HG03432 (cell line): ENCODE measurements around the gene NECAB2.

Source experiments
- ATAC-seq: cut with Tn5 transposase; IDR thresholded peaks from one replicate; pipeline ENCODE4 v1.9.1; 2021; ENCODE audit warnings: mild to moderate bottlenecking, moderate library complexity; ENCODE audit not compliant: unreplicated experiment

The NECAB2 gene

DNA sequence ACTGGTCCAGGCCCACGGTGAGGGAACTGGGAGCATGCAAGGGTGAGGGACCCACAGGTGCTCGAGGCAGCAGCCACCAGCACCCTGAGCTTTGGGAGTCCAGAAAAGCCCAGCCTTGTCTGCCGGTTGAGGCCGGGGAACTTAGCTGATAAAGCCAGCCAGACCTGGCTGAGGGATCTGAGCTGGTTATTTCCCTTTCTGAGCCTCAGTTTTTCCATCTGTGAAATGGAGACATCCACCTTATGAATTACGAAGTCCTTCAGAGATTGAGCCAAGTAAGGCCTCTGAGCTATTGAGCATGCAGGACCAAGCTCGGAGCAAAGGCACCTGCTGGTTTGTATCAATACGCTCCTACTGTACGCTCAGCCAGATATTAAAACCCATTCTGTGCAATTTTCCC is 13.8 kb downstream of the NECAB2 start:
- ATAC-seq, result no peak

DNA sequence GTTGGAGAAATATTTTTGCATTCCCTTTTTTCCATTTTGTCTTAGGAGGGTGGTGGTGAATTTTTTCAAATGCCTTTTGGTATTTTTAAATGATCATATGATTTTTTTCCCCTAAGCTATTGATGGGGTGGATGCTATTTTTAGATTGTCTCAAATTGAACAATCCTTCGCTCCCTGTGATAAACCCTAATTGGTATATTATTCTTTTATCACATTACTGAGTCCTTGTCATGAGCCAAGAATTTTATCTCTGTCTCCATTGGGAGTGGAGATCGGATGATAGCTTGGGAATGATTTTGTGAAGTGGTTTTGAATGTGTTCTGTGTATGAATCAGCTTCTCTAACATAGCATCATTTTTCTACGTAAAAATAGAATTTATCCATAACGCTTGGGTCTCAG is 15.4 kb downstream of the NECAB2 start:
- no peak for ATAC-seq

DNA sequence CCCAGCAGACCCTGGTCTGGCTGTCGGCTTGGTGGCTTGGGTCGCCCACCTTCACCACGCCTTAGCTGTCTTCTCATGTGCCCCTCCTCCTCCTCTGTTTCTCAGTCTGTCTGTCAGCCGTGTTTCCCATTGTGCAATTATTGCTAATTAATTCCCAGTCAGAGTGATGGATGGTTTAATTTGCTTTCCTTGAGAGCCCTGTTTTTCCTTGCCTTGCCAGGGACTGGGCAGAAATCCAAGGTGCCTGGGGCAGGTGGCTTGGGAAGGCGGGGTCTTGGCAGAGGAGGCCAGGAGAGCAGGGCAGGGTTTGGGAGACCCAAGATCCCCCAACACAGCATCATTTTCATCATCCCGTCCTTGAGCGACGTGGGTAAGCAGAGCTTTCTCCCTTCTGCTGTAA is 21.3 kb downstream of the NECAB2 start:
- no peak for ATAC-seq

DNA sequence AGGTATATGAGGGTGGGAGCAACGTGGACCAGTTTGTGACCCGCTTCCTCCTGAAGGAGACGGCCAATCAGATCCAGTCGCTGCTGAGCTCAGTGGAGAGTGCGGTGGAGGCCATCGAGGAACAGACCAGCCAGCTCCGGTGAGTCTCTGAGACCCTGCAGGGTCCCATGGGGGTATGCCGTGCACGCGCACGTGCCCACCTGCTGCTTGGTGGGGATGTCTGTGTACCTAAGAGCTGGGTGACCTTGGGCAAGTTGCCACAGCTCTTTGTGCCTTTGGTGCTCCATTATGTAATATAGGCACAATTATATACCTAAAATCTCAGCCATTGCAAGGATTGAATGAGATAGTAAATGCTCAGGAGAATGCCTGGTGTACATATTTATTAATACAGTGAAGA is 22.4 kb downstream of the NECAB2 start:
- ATAC-seq, result no peak

DNA sequence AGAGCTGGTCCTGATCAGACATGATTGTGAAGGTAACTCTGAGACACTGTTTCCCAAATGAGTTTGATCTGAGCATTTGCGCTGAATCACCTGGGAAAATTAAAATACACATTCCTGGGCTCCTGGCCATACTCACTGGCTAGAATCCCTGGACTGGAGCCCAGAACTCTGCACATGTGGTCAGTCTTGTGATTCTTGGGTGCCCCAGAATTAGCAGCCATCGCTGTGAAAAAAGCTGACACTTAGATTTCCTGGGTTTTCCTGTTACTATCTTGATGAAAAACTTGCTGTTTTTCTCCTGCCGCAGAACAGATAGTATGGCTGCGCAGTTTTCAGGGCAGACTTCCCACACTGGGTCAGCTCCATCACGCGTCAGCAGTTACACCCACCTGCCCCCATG is 24.6 kb downstream of the NECAB2 start:
- no peak for ATAC-seq

DNA sequence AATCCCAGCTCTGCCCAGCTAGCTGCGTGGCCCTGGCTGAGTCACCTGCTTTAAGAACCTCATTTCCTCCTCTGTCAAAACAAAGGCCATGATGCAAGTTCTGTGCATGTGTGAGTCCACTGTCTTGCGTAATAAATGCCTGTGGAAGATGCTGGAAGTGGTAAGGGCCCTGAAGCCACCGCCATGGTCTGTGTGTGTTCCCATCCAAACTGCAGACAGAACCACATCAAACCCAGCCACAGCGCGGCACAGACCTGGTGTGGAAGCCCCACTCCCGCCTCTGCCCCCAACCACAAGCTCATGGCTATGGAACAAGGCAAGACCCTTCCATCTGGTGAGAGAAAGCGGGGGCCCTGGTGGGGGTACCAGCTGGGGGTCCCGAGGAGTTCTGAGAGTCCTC is 26.0 kb downstream of the NECAB2 start:
- ATAC-seq, result no peak

DNA sequence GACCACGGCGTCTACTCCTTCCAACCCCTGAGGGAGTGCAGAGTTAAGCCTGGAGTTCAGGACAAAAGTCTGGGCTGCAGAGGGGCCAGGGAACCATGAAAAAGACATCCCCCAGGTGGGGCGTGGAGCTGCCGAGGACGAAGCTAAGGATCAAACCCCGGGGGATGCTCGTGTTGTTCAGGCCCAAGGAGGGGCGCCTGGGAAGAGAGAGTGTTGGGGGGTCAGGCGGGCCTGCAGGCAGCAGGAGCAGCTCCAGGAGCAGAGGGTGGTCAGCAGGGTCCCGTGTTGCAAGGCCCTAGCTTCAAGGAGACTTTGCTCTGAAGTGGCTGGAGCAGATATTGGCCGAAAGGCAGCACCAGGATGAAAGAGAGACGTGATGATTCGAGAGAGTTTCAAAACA is 26.7 kb downstream of the NECAB2 start:
- no peak for ATAC-seq

DNA sequence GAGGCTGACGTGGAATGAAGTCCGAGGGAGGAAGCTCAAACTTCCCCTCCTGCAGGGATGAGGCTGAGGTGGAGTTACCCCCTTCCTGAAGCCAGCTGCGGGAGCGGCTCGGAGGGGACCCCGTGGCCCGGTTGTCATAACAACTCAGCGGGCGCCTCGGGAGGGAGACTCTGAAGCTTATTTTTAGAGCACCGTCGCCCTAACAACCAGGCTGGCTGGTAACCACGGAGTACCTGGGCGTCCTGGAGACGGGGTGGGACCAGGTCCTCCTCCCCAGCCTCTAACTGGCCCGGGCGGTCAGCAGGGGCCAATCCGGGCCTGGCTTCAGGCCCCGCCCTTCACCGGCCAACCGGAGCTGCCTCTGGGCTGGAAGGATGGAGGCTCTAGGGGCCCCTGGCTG is 27.7 kb downstream of the NECAB2 start:
- ATAC-seq, result no peak

DNA sequence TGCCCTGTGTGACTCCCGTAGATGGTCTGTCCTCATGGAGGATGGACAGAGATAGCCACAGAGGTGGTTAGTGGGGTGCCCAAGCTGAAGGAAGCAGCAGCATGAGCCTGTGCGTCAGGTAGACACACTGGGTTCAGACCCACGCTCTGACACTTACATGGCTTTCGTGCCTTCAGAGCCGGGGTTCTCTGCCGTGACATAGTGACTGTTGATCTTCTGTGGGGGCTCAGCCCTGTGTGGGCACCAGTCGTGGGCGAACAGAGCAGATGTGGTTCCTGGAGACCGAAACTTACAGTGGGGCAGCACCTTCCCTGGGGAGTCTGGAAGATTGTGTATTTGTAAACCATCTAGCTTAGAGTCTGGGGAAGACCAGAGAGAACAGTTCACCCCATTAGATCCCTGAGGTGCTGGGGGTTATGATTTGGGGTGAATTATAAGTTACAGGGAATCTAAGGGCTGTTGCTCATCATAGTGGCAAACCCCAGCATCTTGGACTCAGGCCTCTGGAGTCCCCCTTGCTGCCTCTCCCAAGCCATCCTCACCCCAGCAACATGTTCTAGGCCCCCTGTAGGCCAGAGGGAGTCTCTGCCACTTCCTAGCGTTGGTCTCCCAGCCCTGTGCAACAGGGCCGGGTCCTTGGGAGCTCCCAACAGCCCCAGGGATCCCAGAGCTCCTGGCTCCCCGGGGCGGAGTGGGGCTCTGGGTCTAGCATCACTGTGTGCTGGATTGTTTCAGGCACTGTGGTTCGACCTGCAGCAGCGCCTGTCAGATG is 28.6 kb downstream of the NECAB2 start:
- no peak for ATAC-seq

DNA sequence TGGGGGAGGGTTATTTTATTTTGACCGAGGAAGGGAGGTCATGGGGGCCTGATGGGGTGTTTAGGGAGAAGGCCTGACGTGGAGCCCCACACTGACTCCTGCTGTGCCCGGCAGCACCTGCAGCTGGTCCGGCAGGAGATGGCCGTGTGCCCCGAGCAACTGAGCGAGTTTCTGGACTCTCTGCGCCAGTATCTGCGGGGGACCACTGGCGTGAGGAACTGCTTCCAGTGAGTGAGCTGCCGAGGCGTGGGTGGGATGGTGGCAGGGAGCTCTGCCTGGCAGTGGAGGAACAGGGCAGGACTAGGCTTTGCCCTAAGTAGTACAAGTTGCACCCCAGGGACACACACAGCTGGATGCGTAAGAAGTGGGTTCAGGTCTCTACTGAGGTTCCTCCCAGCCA is 30.0 kb downstream of the NECAB2 start:
- no peak for ATAC-seq

DNA sequence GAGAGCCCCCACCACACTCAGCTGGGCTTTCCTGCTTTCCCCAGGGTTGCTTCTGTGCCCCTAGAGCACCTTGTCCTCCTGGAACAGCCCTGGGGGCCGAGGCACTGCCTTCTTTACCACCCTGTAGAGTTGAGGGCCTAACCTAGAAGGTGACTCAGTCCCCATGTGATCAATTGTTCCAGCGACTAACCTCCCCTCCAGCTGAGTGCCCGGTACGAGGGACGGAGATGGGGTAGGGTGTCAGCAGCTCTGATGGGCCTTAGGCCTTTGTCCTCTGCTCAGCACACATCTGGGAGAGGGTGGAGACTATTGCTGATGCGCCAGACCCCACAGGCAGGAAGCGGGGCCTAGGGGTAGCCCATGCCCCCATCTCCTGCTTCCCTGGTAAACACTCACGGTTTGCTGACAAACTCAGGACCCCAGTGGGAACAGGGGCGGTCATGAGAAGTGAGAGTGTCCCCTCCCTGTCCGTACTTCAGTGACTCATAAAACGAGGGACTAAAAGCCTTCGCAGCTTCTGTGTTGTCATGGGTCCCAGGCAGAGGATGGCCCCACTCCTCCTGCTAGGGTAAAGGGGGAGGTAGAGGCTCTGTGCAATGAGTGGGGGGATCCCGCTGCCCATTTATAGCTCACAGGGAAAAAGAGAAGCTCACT is 33.1 kb downstream of the NECAB2 start:
- no peak for ATAC-seq

DNA sequence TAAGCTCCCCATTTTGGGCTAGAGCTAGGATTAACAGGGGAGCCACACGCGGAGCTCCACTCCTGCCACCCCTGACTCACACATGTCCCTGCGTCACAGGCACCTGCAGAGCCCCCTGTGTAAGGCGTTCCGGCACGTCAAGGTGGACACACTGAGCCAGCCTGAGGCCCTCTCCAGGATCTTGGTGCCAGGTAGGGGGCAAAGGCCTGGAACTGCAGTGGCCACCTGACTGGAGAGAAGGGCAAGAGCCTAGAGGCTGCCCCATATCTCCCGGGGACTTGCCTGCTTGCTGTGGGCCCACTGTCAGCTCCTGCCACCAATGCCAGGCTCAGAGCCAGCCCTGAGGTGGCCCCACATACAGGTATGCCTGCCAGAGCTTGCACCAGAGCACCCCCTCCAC is 33.7 kb downstream of the NECAB2 start:
- no peak for ATAC-seq

DNA sequence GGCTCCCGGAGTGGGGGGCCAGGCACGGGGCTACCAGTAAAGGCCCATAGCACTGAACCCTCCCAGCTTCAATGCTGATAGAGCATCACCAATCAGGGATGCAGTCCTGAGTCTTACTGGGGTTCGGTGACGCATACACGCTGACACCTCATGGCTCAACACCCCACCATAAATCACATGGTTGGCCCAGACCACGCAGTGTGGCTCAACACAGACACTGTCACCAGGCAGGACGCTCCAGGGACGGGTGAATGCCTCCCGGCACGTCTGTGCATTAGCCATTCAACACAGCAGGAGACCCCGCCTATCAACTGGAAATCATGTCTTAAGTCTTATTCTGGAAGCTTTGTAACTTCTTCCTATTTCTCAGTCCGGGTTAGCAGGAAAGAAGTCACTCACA is 35.0 kb downstream of the NECAB2 start:
- ATAC-seq, result no peak

DNA sequence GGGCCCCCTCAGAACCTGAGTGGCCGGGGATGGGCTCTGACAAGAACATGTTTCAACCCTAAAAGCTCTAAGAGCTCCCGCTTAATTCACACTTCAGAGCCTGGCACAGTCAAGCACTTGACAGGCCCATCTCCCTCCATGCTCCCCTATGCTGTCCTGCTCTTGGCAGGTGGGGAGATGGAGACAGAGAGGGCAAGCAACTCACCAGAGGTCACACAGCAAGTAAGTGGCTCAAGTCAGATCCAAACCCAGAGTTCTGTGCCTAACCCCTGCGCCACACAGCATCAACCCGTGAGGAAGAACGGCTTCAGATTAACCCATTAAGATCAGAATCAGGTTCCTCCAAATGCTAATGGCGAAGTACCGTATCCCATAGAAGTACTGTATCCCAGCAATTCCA is 36.4 kb downstream of the NECAB2 start:
- no peak for ATAC-seq

DNA sequence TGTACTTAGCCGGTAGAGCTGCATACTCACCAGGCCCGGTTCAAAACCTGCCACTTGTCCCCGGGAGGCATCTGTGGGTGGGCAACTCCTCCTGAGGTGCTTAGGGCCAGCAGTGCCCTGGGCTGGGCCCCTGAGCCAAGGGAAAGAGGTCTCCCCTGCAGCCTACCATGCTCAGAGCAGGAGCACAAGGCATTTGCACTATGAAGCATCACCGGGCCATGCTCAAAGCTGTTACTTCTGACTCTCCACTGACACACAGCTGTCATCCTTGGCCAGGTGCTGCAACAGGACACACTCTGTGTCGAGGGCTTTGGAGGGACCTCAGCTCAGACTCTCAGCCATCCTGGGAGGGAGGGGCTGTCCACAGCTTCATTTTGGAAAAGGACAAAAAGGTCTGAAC is 37.3 kb downstream of the NECAB2 start:
- no peak for ATAC-seq

DNA sequence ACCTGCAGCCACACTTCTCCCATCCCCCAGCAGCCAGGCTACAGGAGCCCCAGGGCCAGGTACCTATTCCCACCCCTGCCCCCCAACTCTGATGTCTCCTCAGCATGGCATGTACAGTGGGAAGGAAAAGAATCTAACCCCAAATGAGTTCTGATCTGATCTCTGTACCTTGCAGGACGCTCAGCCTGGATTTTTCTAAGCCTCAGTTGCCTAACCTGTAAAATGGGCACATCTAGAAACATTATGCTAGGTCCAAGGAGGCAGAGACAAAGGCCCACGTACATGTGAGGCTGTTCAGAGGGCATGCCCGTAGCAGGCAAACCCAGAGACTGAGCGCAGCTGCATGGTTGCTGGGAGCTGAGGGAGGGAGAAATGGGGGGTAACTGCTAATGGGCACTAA is 39.5 kb downstream of the NECAB2 start:
- no peak for ATAC-seq

DNA sequence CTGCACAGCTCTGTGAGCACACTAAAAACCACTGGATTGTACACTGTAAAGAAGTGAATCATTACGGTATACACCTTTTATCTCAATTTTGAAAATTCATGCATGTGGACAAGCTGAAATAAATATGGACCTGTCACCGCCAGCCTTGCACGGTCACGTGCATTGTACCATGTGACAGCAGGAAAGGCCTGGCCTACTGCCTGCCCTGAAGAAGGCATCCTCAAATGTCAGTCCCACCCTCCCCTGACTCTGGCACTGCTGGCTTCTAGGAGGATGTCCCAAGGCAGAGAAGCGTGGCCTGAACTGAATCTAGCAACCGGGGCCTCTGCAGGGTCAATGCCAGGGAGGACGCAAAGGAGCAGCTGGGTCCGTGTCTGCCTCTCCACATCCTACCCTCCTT is 39.9 kb downstream of the NECAB2 start:
- ATAC-seq, result no peak

DNA sequence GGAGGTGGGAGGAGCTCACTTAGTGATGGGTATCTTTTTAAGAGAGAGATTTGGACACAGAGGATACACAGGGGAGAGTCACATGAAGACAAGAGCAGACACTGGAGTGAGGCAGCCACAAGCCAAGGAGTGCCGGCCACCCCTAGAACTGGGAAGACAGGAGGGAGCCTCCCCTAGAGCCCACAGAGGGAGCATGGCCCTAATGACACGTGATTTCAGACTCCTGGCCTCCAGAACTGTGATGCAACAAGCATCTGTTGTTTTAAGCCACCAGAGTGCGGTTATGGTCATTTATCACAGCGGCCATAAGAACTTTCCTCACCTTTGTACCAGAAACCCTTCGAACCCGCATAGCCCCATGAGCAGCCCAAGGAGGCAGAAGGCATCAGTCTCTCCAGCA is 41.2 kb downstream of the NECAB2 start:
- no peak for ATAC-seq

DNA sequence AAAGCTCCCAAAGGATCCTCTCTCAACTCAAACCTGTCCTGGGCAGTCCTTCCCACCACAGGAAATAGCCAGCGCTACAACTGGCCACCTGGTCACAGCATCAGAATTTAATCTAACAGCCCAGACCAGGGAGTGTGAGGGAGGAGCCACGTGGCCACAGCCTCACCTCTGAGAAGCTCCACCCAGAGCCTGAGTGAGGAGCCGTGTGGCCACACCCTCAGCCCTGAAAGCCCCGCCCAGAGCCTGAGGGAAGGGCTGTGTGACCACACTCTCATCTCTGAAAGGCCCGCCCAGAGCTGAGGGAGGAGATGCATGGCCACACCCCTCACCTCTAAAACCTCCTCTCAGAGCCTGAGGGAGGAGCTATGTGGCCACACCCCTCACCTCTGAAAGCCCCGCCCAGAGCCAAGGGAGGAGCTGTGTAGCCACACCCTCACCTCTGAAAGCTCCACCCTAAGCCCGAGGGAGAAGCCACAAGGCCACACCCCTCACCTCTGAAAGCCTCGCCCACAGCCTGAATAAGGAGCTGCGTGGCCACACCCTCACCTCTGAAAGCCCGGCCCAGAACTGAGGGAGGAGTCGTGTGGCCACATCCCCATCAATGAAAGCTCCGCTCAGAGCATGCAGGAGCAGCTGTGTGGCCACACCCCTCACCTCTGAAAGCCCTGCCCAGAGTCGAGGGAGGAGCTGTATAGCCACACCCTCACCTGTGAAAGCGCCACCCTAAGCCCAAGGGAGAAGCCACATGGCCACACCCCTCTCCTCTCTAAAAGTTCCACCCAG is 45.9 kb downstream of the NECAB2 start:
- ATAC-seq, result peak; percentile 83

DNA sequence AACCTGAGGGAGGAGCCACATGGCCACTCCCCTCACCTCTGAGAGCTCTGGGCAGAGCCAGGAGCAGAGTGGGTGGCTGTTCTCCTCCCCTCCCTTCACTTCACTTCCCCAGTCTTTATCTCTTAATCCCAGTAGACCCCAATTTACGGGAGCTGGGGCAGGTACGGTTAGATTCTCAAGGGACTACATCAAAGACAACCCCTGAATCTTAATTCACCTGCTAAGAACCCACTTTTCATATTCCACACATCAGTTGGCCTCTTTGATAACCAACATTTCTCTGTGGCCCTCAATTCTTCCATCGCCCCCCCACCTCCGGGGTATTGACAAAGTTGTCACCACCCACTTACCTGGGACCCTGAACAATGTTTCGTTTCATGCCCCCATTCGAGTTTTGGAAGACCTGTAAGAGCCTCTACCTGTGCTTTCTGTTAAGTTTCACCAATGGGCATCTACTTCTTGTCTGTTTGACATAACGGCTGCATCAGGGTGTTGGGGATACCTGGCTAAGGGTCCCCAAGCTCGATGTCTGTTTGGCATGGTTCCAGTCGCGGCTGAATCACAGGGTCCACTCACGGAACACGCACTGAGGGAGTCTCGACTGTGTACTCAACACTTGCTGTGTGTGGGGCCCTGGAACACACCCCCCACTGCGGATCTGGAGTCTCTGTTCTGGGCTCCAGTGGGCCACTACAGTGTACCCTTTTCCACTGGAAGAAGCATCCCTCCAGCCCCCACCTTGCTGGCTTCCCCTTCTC is 46.7 kb downstream of the NECAB2 start:
- ATAC-seq, result no peak

DNA sequence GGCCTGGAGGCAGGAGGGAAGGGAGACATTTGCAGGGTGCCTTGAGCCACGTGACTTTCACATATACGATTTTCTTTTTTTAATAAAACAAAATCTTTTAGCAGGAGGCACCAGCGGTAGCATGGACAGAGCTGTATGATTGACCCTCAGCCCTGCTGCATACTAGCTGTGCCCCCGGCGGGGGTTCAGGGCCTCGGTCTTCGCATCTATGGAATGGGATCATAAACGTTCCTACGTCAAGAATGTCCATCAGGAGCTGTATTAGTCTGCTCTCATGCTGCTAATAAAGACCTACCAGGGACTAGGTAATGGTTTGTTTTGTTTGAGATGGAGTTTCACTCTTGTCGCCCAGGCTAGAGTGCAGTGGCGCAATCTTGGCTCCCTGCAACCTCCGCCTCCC is 47.4 kb downstream of the NECAB2 start:
- ATAC-seq, result no peak
